DMS153 (cell line): ENCODE measurements around the gene CLDN17.

Experiments used
- DNase-seq: peaks from one replicate; lab custom pipeline; 2025; lab: John Stamatoyannopoulos, UW

CLDN17 gene

GRCh38 chr21:30166705-30167104, at the start of gene CLDN17:
Gene CLDN17, minus strand, starts transcription at chr21:30166805. Its CDS starts 188 bp downstream, at chr21:30166617.
- DNase-seq = no peak

GRCh38 chr21:30216041-30216723, 49.6 kb upstream of the CLDN17 start, which contains the start of gene CLDN8:
Gene CLDN8, minus strand, starts transcription at chr21:30216097. Its CDS starts 172 bp downstream, at chr21:30215925.
- no peak for DNase-seq

GRCh38 chr21:30211071-30211470, 44.5 kb upstream of the CLDN17 start:
- no peak for DNase-seq

- DNase-seq = no peak
Measured at GRCh38 chr21:30209601-30210000, 43.0 kb upstream of the CLDN17 start.

- DNase-seq = no peak
Measured at GRCh38 chr21:30207252-30207579, 40.6 kb upstream of the CLDN17 start.

- DNase-seq = no peak
Measured at GRCh38 chr21:30206551-30207251, 40.1 kb upstream of the CLDN17 start.

- no peak for DNase-seq
Measured at GRCh38 chr21:30200000-30200399, 33.4 kb upstream of the CLDN17 start.

GRCh38 chr21:30194701-30195299, 28.2 kb upstream of the CLDN17 start:
- no peak for DNase-seq

GRCh38 chr21:30193201-30193600, 26.6 kb upstream of the CLDN17 start:
- DNase-seq = no peak

GRCh38 chr21:30190554-30190953, 23.9 kb upstream of the CLDN17 start:
- DNase-seq = no peak

- DNase-seq = no peak
Measured at GRCh38 chr21:30189773-30190172, 23.2 kb upstream of the CLDN17 start.

- no peak for DNase-seq
Measured at GRCh38 chr21:30186242-30186641, 19.6 kb upstream of the CLDN17 start.

- no peak for DNase-seq
Measured at GRCh38 chr21:30168086-30168485, 1.5 kb upstream of the CLDN17 start.

- no peak for DNase-seq
Measured at GRCh38 chr21:30166171-30166570, 434 bp downstream of the CLDN17 start.

- no peak for DNase-seq
Measured at GRCh38 chr21:30164796-30165195, 1.8 kb downstream of the CLDN17 start.

- no peak for DNase-seq
Measured at GRCh38 chr21:30153697-30154340, 12.8 kb downstream of the CLDN17 start.

- no peak for DNase-seq
Measured at GRCh38 chr21:30152792-30153191, 13.8 kb downstream of the CLDN17 start.

GRCh38 chr21:30148906-30149305, 17.7 kb downstream of the CLDN17 start:
- no peak for DNase-seq

- DNase-seq = no peak
Measured at GRCh38 chr21:30146558-30147282, 19.9 kb downstream of the CLDN17 start.

- DNase-seq = no peak
Measured at GRCh38 chr21:30138483-30138882, 28.1 kb downstream of the CLDN17 start.

- no peak for DNase-seq
Measured at GRCh38 chr21:30129246-30129645, 37.4 kb downstream of the CLDN17 start.

- DNase-seq = no peak
Measured at GRCh38 chr21:30126576-30126975, 40.0 kb downstream of the CLDN17 start.
